ENCODE data around the gene STMN1. TPM values are rescaled to one million over a fixed set of nuclear protein-coding genes. Genes with fewer than 3 reads are reported as not detected.

Gene STMN1
- total and polyA plus RNA-seq, 9 of the 15 experiments (the other 6 are each of a cell fraction or from before 2014, with no cell fraction given): 269 to 2,153 (median 595) TPM

DNA sequence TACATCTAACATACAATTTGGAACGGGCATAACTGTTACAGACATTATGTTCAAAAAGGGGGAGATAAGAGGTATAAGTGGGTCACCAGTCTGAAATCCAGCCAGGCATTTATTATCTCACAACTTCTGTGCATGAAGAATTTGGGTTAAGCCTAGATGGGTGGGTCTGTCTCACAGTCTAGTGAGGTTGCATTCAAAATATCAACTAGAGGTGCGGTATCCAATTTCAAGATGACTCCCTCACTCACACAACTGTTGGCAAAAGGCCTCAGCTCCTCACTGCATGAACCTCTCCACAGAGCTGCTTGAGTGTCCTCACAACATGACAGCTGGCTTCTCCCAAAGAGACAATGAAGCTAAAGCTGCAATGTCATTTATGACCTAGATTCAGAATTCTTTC, 51.7 kb downstream of the STMN1 start (continued):
- TF ChIP-seq, protein P1, sequence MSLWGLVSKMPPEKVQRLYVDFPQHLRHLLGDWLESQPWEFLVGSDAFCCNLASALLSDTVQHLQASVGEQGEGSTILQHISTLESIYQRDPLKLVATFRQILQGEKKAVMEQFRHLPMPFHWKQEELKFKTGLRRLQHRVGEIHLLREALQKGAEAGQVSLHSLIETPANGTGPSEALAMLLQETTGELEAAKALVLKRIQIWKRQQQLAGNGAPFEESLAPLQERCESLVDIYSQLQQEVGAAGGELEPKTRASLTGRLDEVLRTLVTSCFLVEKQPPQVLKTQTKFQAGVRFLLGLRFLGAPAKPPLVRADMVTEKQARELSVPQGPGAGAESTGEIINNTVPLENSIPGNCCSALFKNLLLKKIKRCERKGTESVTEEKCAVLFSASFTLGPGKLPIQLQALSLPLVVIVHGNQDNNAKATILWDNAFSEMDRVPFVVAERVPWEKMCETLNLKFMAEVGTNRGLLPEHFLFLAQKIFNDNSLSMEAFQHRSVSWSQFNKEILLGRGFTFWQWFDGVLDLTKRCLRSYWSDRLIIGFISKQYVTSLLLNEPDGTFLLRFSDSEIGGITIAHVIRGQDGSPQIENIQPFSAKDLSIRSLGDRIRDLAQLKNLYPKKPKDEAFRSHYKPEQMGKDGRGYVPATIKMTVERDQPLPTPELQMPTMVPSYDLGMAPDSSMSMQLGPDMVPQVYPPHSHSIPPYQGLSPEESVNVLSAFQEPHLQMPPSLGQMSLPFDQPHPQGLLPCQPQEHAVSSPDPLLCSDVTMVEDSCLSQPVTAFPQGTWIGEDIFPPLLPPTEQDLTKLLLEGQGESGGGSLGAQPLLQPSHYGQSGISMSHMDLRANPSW (CRISPR knock-in tag; IDR thresholded peaks at IDR 0.05): no peak
- TF ChIP-seq NR3C1 (CRISPR knock-in tag; IDR thresholded peaks at IDR 0.05): no peak
- no peak for TF ChIP-seq RFX7 (CRISPR knock-in tag; IDR thresholded peaks at IDR 0.05)
- 0 out of 2 replicates have a peak, but pooled peaks have one; percentile 29 for TF ChIP-seq SMAD4 (CRISPR knock-in tag; conservative IDR thresholded peaks at IDR 0.05)
- TF ChIP-seq GATAD2A (IDR thresholded peaks at IDR 0.05): no peak
- TF ChIP-seq, protein P2, sequence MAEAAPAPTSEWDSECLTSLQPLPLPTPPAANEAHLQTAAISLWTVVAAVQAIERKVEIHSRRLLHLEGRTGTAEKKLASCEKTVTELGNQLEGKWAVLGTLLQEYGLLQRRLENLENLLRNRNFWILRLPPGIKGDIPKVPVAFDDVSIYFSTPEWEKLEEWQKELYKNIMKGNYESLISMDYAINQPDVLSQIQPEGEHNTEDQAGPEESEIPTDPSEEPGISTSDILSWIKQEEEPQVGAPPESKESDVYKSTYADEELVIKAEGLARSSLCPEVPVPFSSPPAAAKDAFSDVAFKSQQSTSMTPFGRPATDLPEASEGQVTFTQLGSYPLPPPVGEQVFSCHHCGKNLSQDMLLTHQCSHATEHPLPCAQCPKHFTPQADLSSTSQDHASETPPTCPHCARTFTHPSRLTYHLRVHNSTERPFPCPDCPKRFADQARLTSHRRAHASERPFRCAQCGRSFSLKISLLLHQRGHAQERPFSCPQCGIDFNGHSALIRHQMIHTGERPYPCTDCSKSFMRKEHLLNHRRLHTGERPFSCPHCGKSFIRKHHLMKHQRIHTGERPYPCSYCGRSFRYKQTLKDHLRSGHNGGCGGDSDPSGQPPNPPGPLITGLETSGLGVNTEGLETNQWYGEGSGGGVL (CRISPR knock-in tag; IDR thresholded peaks at IDR 0.05): no peak
- 0 out of 2 replicates have a peak, but pooled peaks have one; percentile 26 for TF ChIP-seq ATF7 (IDR thresholded peaks at IDR 0.05)
- TF ChIP-seq CEBPB (tag; IDR thresholded peaks at IDR 0.05): no peak
- peak in 1 of 3 experiments; percentile 68 for TF ChIP-seq YY1 (IDR thresholded peaks at IDR 0.05; ENCODE audit: borderline replicate concordance in 1 of 3, control insufficient read depth in 1 of 3, extremely low read depth in 1 of 3, insufficient read depth in 3 of 3, insufficient read length in 1 of 3, insufficient replicate concordance in 2 of 3, low read depth in 1 of 3, low read length in 2 of 3)
- TF ChIP-seq CBFA2T3 (IDR thresholded peaks at IDR 0.05): peak; percentile 62
- no peak for TF ChIP-seq MIER1 (IDR thresholded peaks at IDR 0.05; ENCODE audit: low read depth)
- peak; percentile 22; the same call in 1 of the 2 replicates for TF ChIP-seq SMARCA4 (IDR thresholded peaks at IDR 0.05)
- TF ChIP-seq ZNF324 (CRISPR knock-in tag; IDR thresholded peaks at IDR 0.05): no peak
- no peak for TF ChIP-seq SMAD3 (CRISPR knock-in tag; conservative IDR thresholded peaks at IDR 0.05)
- no peak for TF ChIP-seq TBP (optimal IDR thresholded peaks at IDR 0.05; ENCODE audit: low read depth, low read length)
- no peak for TF ChIP-seq EGR1 (conservative IDR thresholded peaks at IDR 0.05)
- TF ChIP-seq TCF3 (CRISPR knock-in tag; IDR thresholded peaks at IDR 0.05): peak; percentile 43; the same call in 1 of the 2 replicates
- no peak for TF ChIP-seq XRCC5 (IDR thresholded peaks at IDR 0.05; ENCODE audit: low read depth, low read length)
- TF ChIP-seq NR4A1 (CRISPR knock-in tag; IDR thresholded peaks at IDR 0.05): no peak
- TF ChIP-seq NR4A1 (tag; IDR thresholded peaks at IDR 0.05): no peak
- TF ChIP-seq TBL1XR1 (IDR thresholded peaks at IDR 0.05; ENCODE audit: low read length in 2 of 2): no peak
- 0 out of 2 replicates have a peak, but pooled peaks have one; percentile 13 for TF ChIP-seq NFIC (IDR thresholded peaks at IDR 0.05)
- no peak for TF ChIP-seq MXI1 (IDR thresholded peaks at IDR 0.05; ENCODE audit: low read depth, low read length)
- TF ChIP-seq RBM22 (IDR thresholded peaks at IDR 0.05; ENCODE audit: low read depth, low read length, poor library complexity, severe bottlenecking): no peak
- TF ChIP-seq ARID1B (IDR thresholded peaks at IDR 0.05): peak; percentile 46; the same call in 1 of the 2 replicates
